Effector memory CD8-positive, alpha-beta T cell (primary cell): ENCODE measurements around the gene DNMT1.
"Not testable (repeated sequence)": the region's sequence is repeated elsewhere in the genome, so short reads cannot be mapped to it uniquely, and the experiment has no call there.

Experiments
- ATAC-seq: fragments of 150-1000 bp; cut with Tn5 transposase; replicated peaks from 2 replicates; pipeline ENCODE4 v1.10.0; 2021; ENCODE audit warnings: mild to moderate bottlenecking, moderate library complexity
- DNase-seq, 3 experiments: peaks; one replicate each; pipeline ENCODE4 v3.0.0; 2021
- H3K27ac Mint-ChIP-seq, 2 donors: one replicate each; pipeline ENCODE4 v1.8.0; 2022; ENCODE audit warnings: mild to moderate bottlenecking in 2 of 2, mixed read lengths in 2 of 2, moderate library complexity in 2 of 2
- H3K27me3 Mint-ChIP-seq, 2 donors: one replicate each; pipeline ENCODE4 v1.8.0; 2022; ENCODE audit warnings: mixed read lengths in 2 of 2
- H3K36me3 Mint-ChIP-seq: one replicate; pipeline ENCODE4 v1.8.0; 2022; ENCODE audit warnings: mild to moderate bottlenecking, moderate library complexity, mixed read lengths; ENCODE audit not compliant: insufficient read depth
- H3K4me1 Mint-ChIP-seq, 2 donors: one replicate each; pipeline ENCODE4 v1.8.0; 2022; ENCODE audit warnings: low read depth in 2 of 2, mixed read lengths in 2 of 2
- H3K4me3 Mint-ChIP-seq, 2 donors: one replicate each; pipeline ENCODE4 v1.8.0; 2022; ENCODE audit warnings: mild to moderate bottlenecking in 2 of 2, mixed read lengths in 2 of 2, moderate library complexity in 2 of 2
- H3K9me3 Mint-ChIP-seq, 2 donors: one replicate each; pipeline ENCODE4 v1.8.0; 2022; ENCODE audit warnings: mixed read lengths in 2 of 2

The DNMT1 gene

GRCh38 chr19:10209315-10209714 lies 14.6 kb upstream of the DNMT1 start:
- H3K27ac Mint-ChIP-seq = no peak overlapping the region
- H3K4me1 Mint-ChIP-seq = no peaks in the 10 kb centered on the region
- no peak for ATAC-seq
- H3K27me3 Mint-ChIP-seq = no peaks in the 10 kb centered on the region
- DNase-seq = no peak
- peaks cover 2% of the 10 kb centered on the region for H3K36me3 Mint-ChIP-seq
- no peak overlapping the region for H3K4me3 Mint-ChIP-seq
- no peaks in the 10 kb centered on the region for H3K9me3 Mint-ChIP-seq

- no peak for DNase-seq
- H3K4me1 Mint-ChIP-seq = no peaks in the 10 kb centered on the region
- no peaks in the 10 kb centered on the region for H3K27me3 Mint-ChIP-seq
- H3K9me3 Mint-ChIP-seq = no peaks in the 10 kb centered on the region
- H3K36me3 Mint-ChIP-seq = peaks cover 9% of the 10 kb centered on the region
- no peak for ATAC-seq
- H3K4me3 Mint-ChIP-seq = no peak overlapping the region
- H3K27ac Mint-ChIP-seq = peak overlapping the region in 1 of 2 donors; percentile 38
Measured at GRCh38 chr19:10207026-10207425, 12.3 kb upstream of the DNMT1 start.

- Mint-ChIP-seq H3K4me1 (no peaks in the 10 kb centered on the region), H3K27ac (peak overlapping the region in 1 of 2 donors; percentile 38), H3K9me3 (no peaks in the 10 kb centered on the region), H3K4me3 (no peak overlapping the region), H3K27me3 (no peaks in the 10 kb centered on the region), H3K36me3 (peaks cover 9% of the 10 kb centered on the region)
- ATAC-seq = no peak
- no peak for DNase-seq
Measured at GRCh38 chr19:10206226-10206885, 11.6 kb upstream of the DNMT1 start.

GRCh38 chr19:10205636-10206035 lies 10.9 kb upstream of the DNMT1 start:
- no peak overlapping the region for H3K4me3 Mint-ChIP-seq
- DNase-seq = no peak
- no peaks in the 10 kb centered on the region for H3K4me1 Mint-ChIP-seq
- H3K36me3 Mint-ChIP-seq = peaks cover 9% of the 10 kb centered on the region
- no peak overlapping the region for H3K27ac Mint-ChIP-seq
- no peaks in the 10 kb centered on the region for H3K9me3 Mint-ChIP-seq
- H3K27me3 Mint-ChIP-seq = no peaks in the 10 kb centered on the region
- ATAC-seq = no peak

GRCh38 chr19:10203686-10204085 lies 8.9 kb upstream of the DNMT1 start:
- Mint-ChIP-seq H3K27me3 (no peaks in the 10 kb centered on the region), H3K9me3 (no peaks in the 10 kb centered on the region), H3K27ac (no peak overlapping the region), H3K4me1 (peaks cover 2 to 6% of the 10 kb centered on the region in 2 donors), H3K36me3 (peaks cover 9% of the 10 kb centered on the region), H3K4me3 (no peak overlapping the region)
- ATAC-seq (no peak), DNase-seq (no peak)

GRCh38 chr19:10201176-10201575 lies 6.4 kb upstream of the DNMT1 start:
- Mint-ChIP-seq H3K36me3 (peaks cover 6% of the 10 kb centered on the region), H3K4me3 (no peak overlapping the region), H3K27me3 (no peaks in the 10 kb centered on the region), H3K9me3 (no peaks in the 10 kb centered on the region), H3K4me1 (peaks cover 2 to 7% of the 10 kb centered on the region in 2 donors), H3K27ac (no peak overlapping the region)
- ATAC-seq (no peak), DNase-seq (no peak)

- H3K36me3 Mint-ChIP-seq, ATAC-seq, H3K9me3 Mint-ChIP-seq, DNase-seq, H3K27me3 Mint-ChIP-seq: not testable (repeated sequence)
- Mint-ChIP-seq H3K27ac (peak overlapping the region in 1 of 2 donors; percentile 35), H3K4me3 (peak overlapping the region in 1 of 2 donors; percentile 31), H3K4me1 (peaks cover 6 to 11% of the 10 kb centered on the region in 2 donors)
Measured at GRCh38 chr19:10200101-10200500, 5.3 kb upstream of the DNMT1 start.

- ATAC-seq, H3K27me3 Mint-ChIP-seq, H3K9me3 Mint-ChIP-seq, DNase-seq: not testable (repeated sequence)
- peaks cover 17% of the 10 kb centered on the region for H3K36me3 Mint-ChIP-seq
- peak overlapping the region; percentile 33 to 86 for H3K27ac Mint-ChIP-seq
- peak overlapping the region; percentile 60 to 72 for H3K4me3 Mint-ChIP-seq
- peaks cover 7 to 14% of the 10 kb centered on the region in 2 donors for H3K4me1 Mint-ChIP-seq
Measured at GRCh38 chr19:10198889-10199644, 4.3 kb upstream of the DNMT1 start.

- ATAC-seq (peak; percentile 9), DNase-seq (no peak)
- H3K36me3 Mint-ChIP-seq = peaks cover 28% of the 10 kb centered on the region
- no peaks in the 10 kb centered on the region for H3K27me3 Mint-ChIP-seq
- H3K27ac Mint-ChIP-seq = peak overlapping the region; percentile 93 to 94
- H3K4me3 Mint-ChIP-seq = peak overlapping the region; percentile 88 to 89
- no peaks in the 10 kb centered on the region for H3K9me3 Mint-ChIP-seq
- peaks cover 17 to 26% of the 10 kb centered on the region in 2 donors for H3K4me1 Mint-ChIP-seq
Measured at GRCh38 chr19:10195199-10195519, 406 bp upstream of the DNMT1 start.

GRCh38 chr19:10193790-10194499 lies 808 bp downstream of the DNMT1 start:
- DNase-seq (peak in 2 of 3 experiments; percentile 4 to 5), ATAC-seq (no peak)
- peaks cover 31% of the 10 kb centered on the region for H3K36me3 Mint-ChIP-seq
- H3K27me3 Mint-ChIP-seq = no peaks in the 10 kb centered on the region
- H3K9me3 Mint-ChIP-seq = no peaks in the 10 kb centered on the region
- H3K4me1 Mint-ChIP-seq = peaks cover 21 to 31% of the 10 kb centered on the region in 2 donors
- peak overlapping the region; percentile 93 to 94 for H3K27ac Mint-ChIP-seq
- H3K4me3 Mint-ChIP-seq = peak overlapping the region; percentile 88 to 89

- H3K4me3 Mint-ChIP-seq = peak overlapping the region; percentile 60 to 89
- no peaks in the 10 kb centered on the region for H3K27me3 Mint-ChIP-seq
- H3K4me1 Mint-ChIP-seq = peaks cover 22 to 36% of the 10 kb centered on the region in 2 donors
- ATAC-seq = no peak
- peaks cover 33% of the 10 kb centered on the region for H3K36me3 Mint-ChIP-seq
- DNase-seq = no peak
- no peaks in the 10 kb centered on the region for H3K9me3 Mint-ChIP-seq
- H3K27ac Mint-ChIP-seq = peak overlapping the region in 1 of 2 donors; percentile 93
Measured at GRCh38 chr19:10192922-10193321, 1.8 kb downstream of the DNMT1 start.

- Mint-ChIP-seq H3K27ac (no peak overlapping the region), H3K9me3 (no peaks in the 10 kb centered on the region), H3K4me1 (peaks cover 35 to 49% of the 10 kb centered on the region in 2 donors), H3K36me3 (peaks cover 41% of the 10 kb centered on the region), H3K27me3 (no peaks in the 10 kb centered on the region), H3K4me3 (no peak overlapping the region)
- ATAC-seq (no peak), DNase-seq (no peak)
Measured at GRCh38 chr19:10191347-10191746, 3.4 kb downstream of the DNMT1 start.

GRCh38 chr19:10190026-10190425 lies 4.7 kb downstream of the DNMT1 start:
- Mint-ChIP-seq H3K4me3 (no peak overlapping the region), H3K27me3 (no peaks in the 10 kb centered on the region), H3K4me1 (peaks cover 31 to 44% of the 10 kb centered on the region in 2 donors), H3K9me3 (no peaks in the 10 kb centered on the region), H3K36me3 (peaks cover 49% of the 10 kb centered on the region), H3K27ac (peak overlapping the region; percentile 55 to 75)
- ATAC-seq (no peak), DNase-seq (no peak)
